ENCODE results near the gene RNH1. TPM values are rescaled to one million over a fixed set of nuclear protein-coding genes. Genes with fewer than 3 reads are reported as not detected.

Gene RNH1
- polyA plus RNA-seq, 1 donor from 2014 or later, result 71.8 TPM

- Histone ChIP-seq H3K4me2 (ENCODE audit: low read length) (peak overlapping the region; percentile 54), H3K9me3 (ENCODE audit: low read length) (no peaks in the 10 kb centered on the region), H3K27ac (ENCODE audit: low read length) (peak overlapping the region; percentile 47), H3K79me2 (replicated peaks; ENCODE audit: insufficient read depth, low read length) (peaks cover 7% of the 10 kb centered on the region), H2AFZ (ENCODE audit: low read depth, low read length) (no peak overlapping the region), H3K4me3 (ENCODE audit: low read length) (peak overlapping the region; percentile 96), H3K9me2 (ENCODE audit: insufficient read depth, low read length) (no peaks in the 10 kb centered on the region), H3F3A (ENCODE audit: insufficient read depth, low read length, poor library complexity, severe bottlenecking) (no peaks in the 10 kb centered on the region), H3K36me3 (ENCODE audit: insufficient read depth, low read length) (no peaks in the 10 kb centered on the region), H3K9ac (ENCODE audit: low read length) (peak overlapping the region; percentile 83), H3K27me3 (ENCODE audit: insufficient read depth, low read depth, low read length) (no peaks in the 10 kb centered on the region), H4K20me1 (ENCODE audit: insufficient read depth) (peaks cover 2% of the 10 kb centered on the region)
- TF ChIP-seq CTCF (IDR thresholded peaks at IDR 0.05; ENCODE audit: poor library complexity, severe bottlenecking) (peak; percentile 64), RAD21 (conservative IDR thresholded peaks at IDR 0.05) (peak; percentile 74), EZH2 (IDR thresholded peaks at IDR 0.05; ENCODE audit: borderline replicate concordance, insufficient read depth, low read length, poor library complexity, severe bottlenecking) (no peak), TAF1 (IDR thresholded peaks at IDR 0.05; ENCODE audit: low read depth) (no peak), EP300 (conservative IDR thresholded peaks at IDR 0.05; ENCODE audit: poor library complexity, severe bottlenecking) (no peak), MXI1 (conservative IDR thresholded peaks at IDR 0.05; ENCODE audit: poor library complexity, severe bottlenecking) (peak; percentile 75), POLR2AphosphoS5 (IDR thresholded peaks at IDR 0.05) (peak; percentile 53), REST (IDR thresholded peaks at IDR 0.05; ENCODE audit: borderline replicate concordance) (no peak), SMC3 (conservative IDR thresholded peaks at IDR 0.05; ENCODE audit: poor library complexity) (peak; percentile 61)
Observed at GRCh38 chr11:450809-451451, 56.1 kb downstream of the RNH1 start.

- peaks cover 7% of the 10 kb centered on the region for H3K79me2 ChIP-seq (replicated peaks; ENCODE audit: insufficient read depth, low read length)
- no peaks in the 10 kb centered on the region for H3K9me3 ChIP-seq (ENCODE audit: low read length)
- H3K27ac ChIP-seq (ENCODE audit: low read length), result peak within 1 kb of the TSS; percentile 93
- H2AFZ ChIP-seq (ENCODE audit: low read depth, low read length), result peak within 1 kb of the TSS; percentile 58
- no peaks in the 10 kb centered on the region for H3K9me2 ChIP-seq (ENCODE audit: insufficient read depth, low read length)
- peak within 1 kb of the TSS; percentile 96 for H3K4me3 ChIP-seq (ENCODE audit: low read length)
- H3K36me3 ChIP-seq (ENCODE audit: insufficient read depth, low read length), result no peaks in the 10 kb centered on the region
- no peaks in the 10 kb centered on the region for H3K27me3 ChIP-seq (ENCODE audit: insufficient read depth, low read depth, low read length)
- peak within 1 kb of the TSS; percentile 83 for H3K9ac ChIP-seq (ENCODE audit: low read length)
- TF ChIP-seq MXI1 (conservative IDR thresholded peaks at IDR 0.05; ENCODE audit: poor library complexity, severe bottlenecking) (peak; percentile 87), RAD21 (conservative IDR thresholded peaks at IDR 0.05) (peak; percentile 11), EP300 (conservative IDR thresholded peaks at IDR 0.05; ENCODE audit: poor library complexity, severe bottlenecking) (peak; percentile 66), SMC3 (conservative IDR thresholded peaks at IDR 0.05; ENCODE audit: poor library complexity) (peak; percentile 28), POLR2AphosphoS5 (IDR thresholded peaks at IDR 0.05) (peak; percentile 96), REST (IDR thresholded peaks at IDR 0.05; ENCODE audit: borderline replicate concordance) (peak; percentile 57), EZH2 (IDR thresholded peaks at IDR 0.05; ENCODE audit: borderline replicate concordance, insufficient read depth, low read length, poor library complexity, severe bottlenecking) (no peak), CTCF (IDR thresholded peaks at IDR 0.05; ENCODE audit: poor library complexity, severe bottlenecking) (no peak), TAF1 (IDR thresholded peaks at IDR 0.05; ENCODE audit: low read depth) (peak; percentile 71)
- no peaks in the 10 kb centered on the region for H3F3A ChIP-seq (ENCODE audit: insufficient read depth, low read length, poor library complexity, severe bottlenecking)
- H3K4me2 ChIP-seq (ENCODE audit: low read length), result peak within 1 kb of the TSS; percentile 65
- H4K20me1 ChIP-seq (ENCODE audit: insufficient read depth), result peaks cover 2% of the 10 kb centered on the region
Observed at GRCh38 chr11:449889-450808, 56.9 kb downstream of the RNH1 start, which contains the start of gene PTDSS2. TSS of gene PTDSS2 (plus strand) at chr11:450279. CDS start at chr11:450456, 177 bp downstream.

Data from neural cell (in vitro differentiated cells).